Measurements from ENCODE around the gene FKBP1C. TPM values are rescaled to one million over a fixed set of nuclear protein-coding genes. Genes with fewer than 3 reads are reported as not detected.

FKBP1C gene
- total RNA-seq, 1 experiment from 2014 or later = 0.32 TPM

DNA sequence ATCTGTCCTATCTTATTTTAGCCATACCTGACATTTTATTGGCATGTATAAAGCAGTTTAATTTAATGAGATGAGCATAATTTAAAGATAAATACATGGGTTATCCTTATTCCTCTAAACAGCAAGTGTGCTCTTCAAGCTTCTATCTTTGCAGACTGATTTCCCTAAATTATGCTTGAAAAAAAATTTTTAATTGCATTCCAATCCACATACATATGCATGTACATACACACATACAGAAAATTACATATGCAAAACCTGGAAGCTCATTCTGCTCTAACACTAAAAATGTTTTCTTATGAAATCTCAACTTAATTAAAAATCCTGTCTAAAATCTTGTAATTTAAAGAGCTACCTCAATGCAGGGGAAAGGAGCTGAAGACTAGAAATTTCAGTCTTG is 35.3 kb downstream of the FKBP1C start:
- Mint-ChIP-seq H3K4me1 (ENCODE audit: low read depth, unreplicated experiment) (no peaks in the 10 kb centered on the region), H3K4me3 (ENCODE audit: unreplicated experiment) (no peak overlapping the region), H3K27me3 (ENCODE audit: insufficient read depth, unreplicated experiment) (peaks cover 3% of the 10 kb centered on the region), H3K36me3 (ENCODE audit: insufficient read depth, unreplicated experiment) (no peaks in the 10 kb centered on the region), H3K9me3 (ENCODE audit: unreplicated experiment) (no peaks in the 10 kb centered on the region), H3K27ac (ENCODE audit: unreplicated experiment) (no peak overlapping the region)
- DNase-seq = no peak
- TF ChIP-seq, protein P1, sequence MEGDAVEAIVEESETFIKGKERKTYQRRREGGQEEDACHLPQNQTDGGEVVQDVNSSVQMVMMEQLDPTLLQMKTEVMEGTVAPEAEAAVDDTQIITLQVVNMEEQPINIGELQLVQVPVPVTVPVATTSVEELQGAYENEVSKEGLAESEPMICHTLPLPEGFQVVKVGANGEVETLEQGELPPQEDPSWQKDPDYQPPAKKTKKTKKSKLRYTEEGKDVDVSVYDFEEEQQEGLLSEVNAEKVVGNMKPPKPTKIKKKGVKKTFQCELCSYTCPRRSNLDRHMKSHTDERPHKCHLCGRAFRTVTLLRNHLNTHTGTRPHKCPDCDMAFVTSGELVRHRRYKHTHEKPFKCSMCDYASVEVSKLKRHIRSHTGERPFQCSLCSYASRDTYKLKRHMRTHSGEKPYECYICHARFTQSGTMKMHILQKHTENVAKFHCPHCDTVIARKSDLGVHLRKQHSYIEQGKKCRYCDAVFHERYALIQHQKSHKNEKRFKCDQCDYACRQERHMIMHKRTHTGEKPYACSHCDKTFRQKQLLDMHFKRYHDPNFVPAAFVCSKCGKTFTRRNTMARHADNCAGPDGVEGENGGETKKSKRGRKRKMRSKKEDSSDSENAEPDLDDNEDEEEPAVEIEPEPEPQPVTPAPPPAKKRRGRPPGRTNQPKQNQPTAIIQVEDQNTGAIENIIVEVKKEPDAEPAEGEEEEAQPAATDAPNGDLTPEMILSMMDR (IDR thresholded peaks at IDR 0.05; ENCODE audit: insufficient read depth in 1 of 2, low read depth in 1 of 2, low read length in 1 of 2, severe bottlenecking in 1 of 2, unreplicated experiment in 1 of 2) = no peak
- ChIA-PET POLR2A (no interaction called here), CTCF (no interaction called here)
- no peaks in the 10 kb centered on the region for H3K36me3 ChIP-seq (ENCODE audit: control insufficient read depth, insufficient read depth, low read length)
- no peaks in the 10 kb centered on the region for H3K27me3 ChIP-seq (replicated peaks; ENCODE audit: control insufficient read depth, insufficient read depth, low read length)
- no peaks in the 10 kb centered on the region for H3K9me3 ChIP-seq
- intact Hi-C loops (cut with micrococcal nuclease; ENCODE audit: unreplicated experiment) = no loop called here
- no peak overlapping the region for H3K4me3 ChIP-seq (ENCODE audit: low read depth, low read length)
- BruUV-seq (replicated peaks) = no TSS peak
- no peaks in the 10 kb centered on the region for H3K4me1 ChIP-seq

DNA sequence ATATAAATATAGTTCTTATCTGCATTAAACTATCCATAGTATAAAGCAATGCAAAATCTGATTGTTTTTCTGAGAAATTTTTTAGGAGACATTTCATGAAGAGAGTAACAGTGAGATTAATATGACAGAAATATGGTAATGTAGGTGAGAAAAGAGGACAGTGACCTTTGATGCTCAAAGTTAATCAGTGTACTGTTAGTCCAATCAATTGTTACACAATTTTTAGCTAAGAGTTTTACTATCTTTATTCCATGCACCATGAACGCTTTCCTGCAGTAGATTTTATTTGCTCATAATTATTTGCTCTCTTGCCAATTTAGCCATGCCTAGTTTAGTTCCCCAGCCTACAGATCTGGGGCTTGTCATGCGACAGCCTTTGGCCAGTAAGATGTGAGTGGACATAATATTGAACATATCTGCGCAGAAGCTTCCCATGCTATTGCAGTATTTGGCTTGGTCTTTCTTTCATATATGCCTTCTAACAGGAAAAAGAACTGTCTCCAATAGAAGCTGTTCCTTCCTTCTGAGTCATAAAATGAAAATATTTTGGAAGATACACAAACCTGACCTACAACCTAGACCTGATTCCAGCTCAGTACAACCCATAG is 38.7 kb downstream of the FKBP1C start:
- Histone ChIP-seq H3K36me3 (ENCODE audit: control insufficient read depth, insufficient read depth, low read length) (no peaks in the 10 kb centered on the region), H3K27me3 (replicated peaks; ENCODE audit: control insufficient read depth, insufficient read depth, low read length) (no peaks in the 10 kb centered on the region), H3K9me3 (no peaks in the 10 kb centered on the region), H3K4me1 (no peaks in the 10 kb centered on the region), H3K4me3 (ENCODE audit: low read depth, low read length) (no peak overlapping the region)
- Mint-ChIP-seq H3K4me1 (ENCODE audit: low read depth, unreplicated experiment) (no peaks in the 10 kb centered on the region), H3K27me3 (ENCODE audit: insufficient read depth, unreplicated experiment) (peaks cover 3% of the 10 kb centered on the region), H3K27ac (ENCODE audit: unreplicated experiment) (no peak overlapping the region), H3K4me3 (ENCODE audit: unreplicated experiment) (no peak overlapping the region), H3K9me3 (ENCODE audit: unreplicated experiment) (no peaks in the 10 kb centered on the region), H3K36me3 (ENCODE audit: insufficient read depth, unreplicated experiment) (no peaks in the 10 kb centered on the region)
- no TSS peak for BruUV-seq (replicated peaks)
- no peak for DNase-seq
- ChIA-PET POLR2A (no interaction called here), CTCF (no interaction called here)
- intact Hi-C loops (cut with micrococcal nuclease; ENCODE audit: unreplicated experiment) = no loop called here
- TF ChIP-seq, protein P1 (IDR thresholded peaks at IDR 0.05; ENCODE audit: insufficient read depth in 1 of 2, low read depth in 1 of 2, low read length in 1 of 2, severe bottlenecking in 1 of 2, unreplicated experiment in 1 of 2) = no peak

DNA sequence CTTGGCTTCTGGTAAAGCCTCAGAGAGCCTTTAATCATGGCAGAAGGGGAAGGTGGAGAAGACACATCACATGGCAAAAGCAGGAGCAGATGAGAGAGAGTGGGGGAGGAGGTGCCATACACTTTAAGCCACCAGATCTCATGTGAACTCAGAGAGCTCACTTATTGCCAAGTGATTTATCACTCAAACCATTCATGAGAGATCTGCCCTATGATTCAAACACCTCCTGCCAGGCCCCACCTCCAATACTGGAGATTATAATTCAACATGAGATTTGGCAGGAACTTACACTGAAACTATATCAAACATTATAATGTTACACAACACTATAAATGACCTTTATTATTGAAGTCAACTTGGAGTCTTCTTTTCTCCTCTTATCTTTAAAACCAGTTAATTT is 47.9 kb downstream of the FKBP1C start:
- no peak overlapping the region for H3K4me3 ChIP-seq (ENCODE audit: low read depth, low read length)
- H3K4me3 Mint-ChIP-seq (ENCODE audit: unreplicated experiment) = no peak overlapping the region
- H3K27ac Mint-ChIP-seq (ENCODE audit: unreplicated experiment) = no peak overlapping the region
- no TSS peak for BruUV-seq (replicated peaks)
- TF ChIP-seq, protein P1 (IDR thresholded peaks at IDR 0.05; ENCODE audit: insufficient read depth in 1 of 2, low read depth in 1 of 2, low read length in 1 of 2, severe bottlenecking in 1 of 2, unreplicated experiment in 1 of 2) = no peak
- CTCF ChIA-PET = no interaction called here
- no peaks in the 10 kb centered on the region for H3K27me3 Mint-ChIP-seq (ENCODE audit: insufficient read depth, unreplicated experiment)
- H3K4me1 Mint-ChIP-seq (ENCODE audit: low read depth, unreplicated experiment) = no peaks in the 10 kb centered on the region
- no peaks in the 10 kb centered on the region for H3K4me1 ChIP-seq
- intact Hi-C loops (cut with micrococcal nuclease; ENCODE audit: unreplicated experiment) = no loop called here
- H3K9me3 ChIP-seq = no peaks in the 10 kb centered on the region
- no peaks in the 10 kb centered on the region for H3K36me3 ChIP-seq (ENCODE audit: control insufficient read depth, insufficient read depth, low read length)
- H3K36me3 Mint-ChIP-seq (ENCODE audit: insufficient read depth, unreplicated experiment) = no peaks in the 10 kb centered on the region
- H3K9me3 Mint-ChIP-seq (ENCODE audit: unreplicated experiment) = no peaks in the 10 kb centered on the region
- no peak for DNase-seq
- POLR2A ChIA-PET = no interaction called here
- no peaks in the 10 kb centered on the region for H3K27me3 ChIP-seq (replicated peaks; ENCODE audit: control insufficient read depth, insufficient read depth, low read length)
